ENCODE data around the gene SLC6A13.

SLC6A13 gene

GRCh38 chr12:213527-213932 lies 49.1 kb downstream of the SLC6A13 start:
- DNase-seq: no peak

DNA sequence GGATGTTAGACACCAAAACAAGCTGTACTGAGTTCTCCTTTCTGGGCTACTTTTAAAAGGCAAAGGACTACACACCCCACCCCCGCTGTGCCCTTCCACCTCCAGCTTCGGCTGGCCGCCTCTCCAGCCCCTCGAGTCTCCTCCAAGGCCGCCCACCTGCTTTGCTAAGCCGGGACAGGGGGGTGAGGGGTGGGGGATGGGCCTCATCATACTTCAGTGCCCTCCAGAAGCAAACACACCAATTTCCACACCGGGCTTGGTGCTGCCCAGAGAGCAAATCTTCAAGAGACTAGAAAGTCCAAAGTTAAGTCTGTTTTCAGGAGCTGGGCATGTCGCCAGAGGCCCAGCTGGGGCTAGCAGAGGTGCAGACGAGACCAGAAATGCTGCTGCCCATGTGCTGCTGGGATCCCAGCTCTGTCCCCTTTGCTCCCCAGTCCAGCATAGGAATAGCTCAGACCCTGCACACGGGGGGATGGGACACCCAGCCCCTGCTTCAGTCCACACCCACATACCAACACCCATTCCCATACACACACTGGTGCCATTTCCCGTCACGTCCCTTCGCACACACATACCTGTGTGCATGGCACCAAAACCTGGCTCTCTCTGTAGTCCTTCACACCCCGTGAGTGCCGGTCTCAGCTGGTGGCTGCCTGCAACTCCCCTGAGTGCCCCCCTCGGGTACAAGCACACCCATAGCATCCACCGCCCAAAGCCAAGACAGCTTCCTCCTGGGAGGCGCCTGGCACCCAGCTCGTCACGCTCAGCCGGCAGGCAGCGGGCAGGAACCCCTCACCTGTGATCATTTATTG lies 49.7 kb downstream of the SLC6A13 start:
- peak; percentile 15 for DNase-seq

- DNase-seq: no peak
Measured at GRCh38 chr12:212415-212714, 50.3 kb downstream of the SLC6A13 start.

GRCh38 chr12:211639-212414 lies 50.8 kb downstream of the SLC6A13 start:
- no peak for DNase-seq

DNA sequence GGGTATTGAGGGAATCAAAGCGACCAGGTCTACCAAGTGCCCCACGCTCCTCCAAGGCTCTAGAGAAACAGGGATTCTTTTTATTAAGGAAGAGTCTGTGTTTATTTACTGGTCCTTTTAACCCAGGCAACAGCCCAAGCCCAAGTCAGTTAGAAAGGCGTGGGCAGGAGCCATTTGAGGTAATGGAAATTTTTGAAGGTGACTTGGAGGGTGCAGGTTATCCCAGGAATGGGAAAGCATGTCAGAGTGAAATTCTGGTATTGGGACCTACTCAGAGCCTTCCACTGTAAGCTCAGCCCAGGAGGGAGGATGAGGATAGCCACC lies 51.5 kb downstream of the SLC6A13 start:
- no peak for DNase-seq

DNA sequence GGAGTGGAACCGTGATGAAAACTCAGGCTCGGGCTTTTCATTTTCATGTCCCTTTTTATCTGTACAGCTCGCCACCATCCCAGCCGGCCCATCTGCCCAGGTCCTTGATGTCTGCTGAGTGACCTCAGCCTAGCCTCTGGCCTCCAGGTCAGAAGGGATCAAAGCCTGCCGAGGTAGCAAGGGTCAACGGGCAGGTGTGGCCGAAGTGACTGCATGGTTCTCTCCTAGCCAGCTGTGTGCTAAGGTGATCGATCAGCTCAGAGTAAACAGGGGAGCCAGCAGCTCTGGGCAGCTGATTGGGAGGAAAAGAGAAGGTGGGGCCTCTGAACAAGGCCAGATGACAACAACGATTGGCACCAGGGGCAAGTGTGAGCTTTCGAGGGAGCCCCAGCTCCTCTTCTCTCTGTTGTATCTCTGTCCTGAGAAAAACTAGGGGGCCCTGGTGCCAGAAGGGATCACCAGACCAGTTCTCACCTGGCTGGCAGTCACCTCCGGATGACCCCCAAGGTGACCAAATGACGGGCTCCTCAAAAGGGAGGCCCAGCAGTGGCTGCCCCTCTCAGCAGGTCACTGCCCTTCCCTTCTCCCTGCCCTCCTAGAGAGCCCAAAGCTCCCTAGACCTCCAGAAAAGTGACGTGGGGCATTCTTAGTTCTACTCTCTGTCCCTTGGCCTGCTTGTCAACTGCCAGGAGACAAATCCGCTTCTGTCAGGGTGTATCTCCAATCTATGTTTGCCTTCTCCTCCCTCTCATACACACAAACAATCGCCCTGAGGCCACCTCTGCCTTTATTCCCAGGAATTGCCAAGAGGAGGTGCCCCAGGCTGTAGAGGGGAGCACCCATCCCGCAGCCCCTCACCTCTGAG lies 52.1 kb downstream of the SLC6A13 start:
- no peak for DNase-seq

GRCh38 chr12:209851-210250 lies 52.8 kb downstream of the SLC6A13 start:
- no peak for DNase-seq

- no peak for DNase-seq
Measured at GRCh38 chr12:209246-209645, 53.4 kb downstream of the SLC6A13 start.

DNA sequence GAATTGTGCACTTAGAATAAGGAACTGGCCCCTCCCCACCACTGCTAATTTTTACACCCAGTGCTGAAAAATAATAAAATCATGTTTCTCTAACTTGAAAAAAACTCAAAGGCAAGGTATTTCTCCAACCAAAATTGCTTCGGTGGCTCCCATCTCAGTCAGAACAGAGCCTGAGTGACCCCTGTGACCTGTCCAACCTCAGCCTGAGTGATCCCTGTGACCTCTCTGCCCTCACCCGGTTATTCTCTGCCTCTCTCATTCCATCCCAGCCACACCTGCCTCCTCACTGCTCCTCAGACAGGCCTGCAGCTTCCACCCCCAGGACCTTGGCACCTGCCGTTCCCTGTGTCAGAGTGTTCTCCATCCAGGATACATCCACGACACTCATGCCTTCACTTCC lies 53.8 kb downstream of the SLC6A13 start:
- DNase-seq: no peak

DNA sequence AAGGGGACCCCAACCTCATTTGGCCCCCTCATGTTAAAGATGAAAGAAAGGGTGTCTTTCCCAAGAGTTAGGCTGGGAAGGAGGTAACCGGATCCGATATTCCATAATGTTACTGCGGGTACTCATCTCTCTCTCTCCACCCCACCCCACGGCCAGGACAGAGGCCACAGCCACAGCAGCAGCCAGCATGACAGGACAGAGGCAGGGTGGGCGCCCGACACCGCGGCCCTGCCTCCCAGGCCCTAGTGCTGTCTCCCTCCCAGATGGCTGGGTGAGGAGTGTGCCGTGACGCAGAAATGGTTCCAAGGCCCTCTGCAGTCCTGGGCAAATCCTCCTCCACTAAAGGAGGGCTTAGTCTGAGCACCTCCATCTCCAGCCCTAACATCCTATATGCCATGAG lies 54.8 kb downstream of the SLC6A13 start:
- DNase-seq: no peak

- DNase-seq: no peak
Measured at GRCh38 chr12:206746-207440, 55.7 kb downstream of the SLC6A13 start.

DNA sequence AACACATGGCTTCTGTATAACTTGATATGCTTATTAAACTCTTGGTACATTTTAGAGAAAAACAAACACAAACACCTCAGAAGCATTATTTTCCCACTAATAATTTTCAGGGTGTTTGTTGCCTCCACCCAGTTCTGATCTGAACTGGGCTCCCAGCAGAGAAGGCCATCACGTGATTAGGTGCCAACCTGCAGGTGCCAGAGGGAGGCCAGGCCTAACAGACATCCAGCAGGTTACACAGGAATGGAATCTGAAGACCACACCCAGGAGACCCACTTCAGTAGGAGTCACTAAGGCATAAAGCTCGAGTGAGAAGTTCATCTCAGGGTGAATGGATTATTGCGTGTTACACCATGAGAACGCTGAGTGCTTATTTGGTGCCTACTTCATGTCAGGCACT lies 57.6 kb downstream of the SLC6A13 start:
- DNase-seq: no peak

DNA sequence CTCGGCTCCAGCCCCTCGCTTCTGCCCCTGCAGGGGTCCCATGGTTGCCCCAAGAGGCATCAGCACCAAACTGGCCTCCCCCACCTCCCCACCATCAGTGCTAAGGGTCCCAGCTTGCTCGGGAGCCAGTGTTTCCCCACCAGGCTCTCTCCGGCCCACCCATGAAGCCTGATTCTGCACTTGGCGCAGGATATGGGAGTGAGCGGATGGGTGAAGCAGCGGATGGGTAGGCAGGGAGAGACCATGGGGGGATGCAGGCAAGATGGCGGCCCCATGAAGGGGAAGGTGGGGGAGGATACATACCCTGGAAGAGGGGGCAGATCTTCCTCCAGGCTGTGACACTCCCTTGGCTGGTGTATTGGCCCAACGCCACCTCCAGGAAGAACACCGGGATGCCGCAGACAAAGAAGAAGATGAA lies 58.4 kb downstream of the SLC6A13 start:
- no peak for DNase-seq

DNA sequence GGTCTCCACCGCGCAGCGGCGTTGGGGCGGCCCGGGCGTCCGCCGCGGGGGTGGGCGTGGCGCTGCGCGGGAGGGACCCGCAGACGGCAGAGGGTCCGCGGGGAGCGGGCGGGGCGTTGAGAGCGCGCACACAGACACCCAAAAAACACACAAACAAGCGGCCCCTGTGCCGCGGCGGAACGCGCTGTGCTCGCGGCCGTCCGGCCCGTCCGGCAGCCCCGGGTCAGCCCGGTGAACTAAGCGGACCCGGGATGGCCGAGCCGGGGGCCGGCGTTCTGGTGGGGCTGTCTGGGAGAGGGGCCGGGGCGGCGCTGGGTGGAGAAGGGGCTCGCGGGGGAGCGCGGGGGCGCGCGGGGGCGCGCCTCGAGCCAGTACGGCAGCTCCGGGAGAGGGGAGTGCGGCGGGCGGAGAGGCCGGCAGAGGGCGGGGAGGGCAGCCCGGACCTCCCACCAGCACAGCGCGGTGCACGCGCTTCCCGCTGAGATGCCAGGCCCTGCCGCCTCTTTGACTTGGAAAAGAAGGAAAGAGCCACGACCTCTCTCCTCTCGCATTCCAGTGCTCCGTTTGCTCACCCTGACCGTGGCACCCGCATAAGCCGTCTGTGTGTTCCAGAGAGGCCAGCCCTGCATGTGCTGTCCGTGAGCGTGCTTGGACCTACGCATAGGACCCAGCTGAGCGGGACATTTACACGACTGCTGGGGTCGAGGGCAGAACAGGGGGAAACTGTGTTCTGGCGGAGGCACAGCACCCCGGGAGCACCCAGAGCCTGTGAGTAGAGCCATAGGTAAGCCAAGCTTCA lies 59.0 kb downstream of the SLC6A13 start:
- no peak for DNase-seq

DNA sequence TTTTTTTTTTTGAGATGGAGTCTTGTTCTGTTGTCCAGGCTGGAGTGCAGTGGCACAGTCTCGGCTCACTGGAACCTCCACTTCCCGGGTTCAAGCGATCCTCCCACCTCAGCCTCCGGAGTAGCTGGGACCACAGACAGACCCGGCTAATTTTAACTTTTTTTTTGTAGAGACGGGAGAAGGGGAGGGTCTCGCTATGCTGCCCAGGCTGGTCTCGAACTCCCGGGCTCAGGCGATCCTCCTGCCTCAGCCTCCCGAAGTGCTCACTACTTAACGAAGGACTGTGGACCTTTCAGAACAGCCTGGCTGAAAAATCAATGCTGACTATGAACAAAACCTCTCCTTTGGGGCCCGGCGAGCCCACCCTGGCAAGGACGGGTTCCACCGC lies 59.6 kb downstream of the SLC6A13 start:
- no peak for DNase-seq

GRCh38 chr12:202081-202731 lies 60.4 kb downstream of the SLC6A13 start:
- no peak for DNase-seq

- no peak for DNase-seq
Measured at GRCh38 chr12:201361-201760, 61.3 kb downstream of the SLC6A13 start.

DNA sequence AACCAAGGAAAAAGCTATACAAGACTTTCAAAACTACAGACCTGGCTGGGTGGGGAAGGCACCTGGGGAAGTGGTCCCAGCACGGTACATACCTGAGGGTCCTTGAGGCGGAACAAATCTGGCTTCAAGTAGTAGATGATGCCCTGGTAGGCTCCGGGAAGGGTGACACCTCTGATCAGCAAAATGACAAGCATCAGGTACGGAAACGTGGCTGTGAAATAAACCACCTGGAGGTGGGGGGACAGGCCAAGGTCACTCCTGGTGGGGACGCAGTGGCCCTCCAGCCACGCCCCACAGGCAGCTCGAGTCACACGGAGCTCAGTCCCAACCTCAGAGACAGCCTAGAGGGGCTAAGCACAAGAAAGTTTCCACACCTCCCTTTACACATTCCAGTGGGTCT lies 63.9 kb downstream of the SLC6A13 start:
- DNase-seq: no peak

DNA sequence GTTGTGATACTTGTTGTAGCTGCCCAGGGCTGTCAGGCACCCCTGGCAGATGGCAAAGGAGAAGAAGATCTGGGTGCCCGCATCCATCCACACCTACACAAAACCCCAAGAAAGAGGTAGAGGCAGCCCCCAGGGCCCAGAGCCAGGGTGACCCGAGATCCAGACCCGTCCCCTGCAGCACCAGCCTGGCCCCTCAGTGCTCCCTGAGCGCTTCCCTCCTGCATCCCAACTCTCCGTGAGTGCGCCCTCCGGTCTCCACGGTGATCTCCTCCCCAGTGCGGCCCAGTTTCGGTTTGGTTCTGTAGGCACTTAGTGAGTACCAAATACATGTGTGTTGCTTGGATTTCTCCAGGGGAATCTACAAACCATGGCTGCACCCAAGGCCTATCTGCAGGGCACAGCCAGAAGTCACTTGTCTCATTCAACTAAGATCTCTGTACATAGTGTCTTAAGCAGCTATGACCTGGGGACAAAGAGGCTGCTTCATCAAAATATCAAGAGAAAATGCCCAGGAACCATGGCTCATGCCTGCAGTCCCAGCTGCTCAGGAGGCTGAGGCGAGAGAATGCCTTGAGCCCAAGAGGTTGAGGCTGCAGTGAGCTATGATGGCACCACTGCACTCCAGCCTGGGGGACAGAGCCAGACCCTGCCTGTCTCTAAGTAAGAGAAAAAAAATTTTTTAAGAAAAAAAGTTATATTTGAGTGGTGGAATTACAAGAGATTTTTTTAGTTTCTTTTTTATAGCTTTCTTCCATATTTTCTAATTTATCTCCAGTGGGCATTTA lies 64.5 kb downstream of the SLC6A13 start:
- no peak for DNase-seq

DNA sequence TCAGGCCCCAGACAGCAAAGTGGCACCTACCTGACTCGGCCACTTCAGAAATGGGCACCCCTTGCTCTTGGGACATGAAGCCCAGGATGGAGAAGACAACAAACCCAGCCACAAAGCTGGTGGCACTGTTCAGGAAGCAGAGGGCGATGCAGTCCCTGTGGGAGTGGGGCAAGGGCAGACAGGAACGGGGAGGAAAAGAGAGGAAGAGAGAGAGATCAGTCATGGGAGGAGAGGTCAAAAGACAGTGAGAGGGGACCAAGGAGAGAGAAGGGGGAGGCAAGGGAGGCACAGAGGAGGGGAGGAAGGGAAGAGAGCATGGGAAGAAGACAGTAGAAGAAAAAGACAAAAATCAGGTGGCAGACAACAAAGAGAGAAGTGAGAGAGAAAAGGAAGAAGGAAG lies 65.3 kb downstream of the SLC6A13 start:
- no peak for DNase-seq

DNA sequence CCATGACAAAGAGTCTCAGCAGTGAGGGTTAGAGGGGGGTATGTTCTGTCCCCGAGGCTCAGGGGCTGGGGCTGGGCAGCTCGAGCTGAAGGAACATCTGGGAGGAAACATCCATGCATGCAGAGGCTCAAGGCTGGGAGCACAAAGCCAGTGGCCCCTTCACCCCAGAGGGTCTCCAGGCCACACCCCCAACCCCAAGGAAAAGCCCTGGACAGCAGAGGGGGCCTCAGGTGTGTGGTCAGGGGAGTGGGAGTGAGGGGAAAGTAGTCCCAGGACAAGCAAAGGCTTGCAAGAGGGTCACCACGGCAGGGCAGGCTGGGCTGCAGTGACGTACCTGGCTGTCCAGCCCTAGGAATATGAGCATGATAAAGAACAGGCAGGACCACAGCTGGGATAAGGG lies 66.2 kb downstream of the SLC6A13 start:
- DNase-seq: no peak
